Measurements from ENCODE around the gene SYNGR3. TPM values are rescaled to one million over a fixed set of nuclear protein-coding genes. Genes with fewer than 3 reads are reported as not detected.

The SYNGR3 gene
- total RNA-seq, 1 donor from 2014 or later: 11.3 TPM

DNA sequence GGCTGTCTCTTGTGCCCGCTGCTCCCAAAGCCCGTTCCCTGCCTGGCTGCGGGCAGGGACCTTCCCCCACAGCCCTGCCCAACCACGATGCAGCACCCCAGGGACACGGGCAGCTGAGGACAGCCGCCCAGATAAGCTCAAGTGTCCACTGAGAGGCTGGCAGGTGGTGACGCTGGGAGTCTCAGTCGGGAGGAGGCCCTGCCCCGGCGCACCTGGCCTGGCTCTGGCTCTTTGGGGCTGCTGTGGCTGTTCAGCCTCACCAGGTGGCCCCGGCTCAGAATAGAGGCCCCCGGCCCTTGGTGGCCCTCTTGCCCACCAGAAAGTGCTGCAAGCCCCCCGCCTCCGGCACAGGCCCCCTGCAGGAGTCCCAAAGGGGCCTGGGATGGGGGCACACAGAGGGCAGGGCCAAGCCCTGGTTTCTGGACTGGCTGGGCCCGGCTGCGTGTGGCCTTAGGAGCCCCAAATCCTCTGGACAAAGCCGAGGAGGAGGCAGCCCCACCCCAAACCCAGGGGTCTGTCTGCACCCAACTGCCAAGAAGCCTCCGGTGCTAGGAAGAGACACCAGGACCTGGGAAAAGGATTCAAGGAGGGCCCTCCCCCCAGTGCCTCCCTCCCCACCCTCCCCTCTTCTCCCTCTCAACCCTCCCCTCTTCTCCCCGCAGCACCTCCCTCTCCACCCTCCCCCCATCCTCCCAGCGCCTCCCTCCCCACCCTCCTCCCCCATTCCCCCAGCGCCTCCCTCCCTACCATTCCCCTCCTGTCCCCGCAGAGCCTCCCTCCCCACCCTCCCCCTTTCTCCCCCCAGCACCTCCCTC, 52.6 kb downstream of the SYNGR3 start:
- intact Hi-C loops (cut with micrococcal nuclease): no loop called here
- DNase-seq (no peak), ATAC-seq (ENCODE audit: low read depth) (no peak)
- Mint-ChIP-seq H3K36me3 (ENCODE audit: low read depth) (no peaks in the 10 kb centered on the region), H3K4me3 (no peak overlapping the region), H3K9me3 (no peaks in the 10 kb centered on the region), H3K27me3 (peaks cover 2% of the 10 kb centered on the region), H3K27ac (no peak overlapping the region), H3K4me1 (peaks cover 12% of the 10 kb centered on the region)
- TF ChIP-seq, protein P1, sequence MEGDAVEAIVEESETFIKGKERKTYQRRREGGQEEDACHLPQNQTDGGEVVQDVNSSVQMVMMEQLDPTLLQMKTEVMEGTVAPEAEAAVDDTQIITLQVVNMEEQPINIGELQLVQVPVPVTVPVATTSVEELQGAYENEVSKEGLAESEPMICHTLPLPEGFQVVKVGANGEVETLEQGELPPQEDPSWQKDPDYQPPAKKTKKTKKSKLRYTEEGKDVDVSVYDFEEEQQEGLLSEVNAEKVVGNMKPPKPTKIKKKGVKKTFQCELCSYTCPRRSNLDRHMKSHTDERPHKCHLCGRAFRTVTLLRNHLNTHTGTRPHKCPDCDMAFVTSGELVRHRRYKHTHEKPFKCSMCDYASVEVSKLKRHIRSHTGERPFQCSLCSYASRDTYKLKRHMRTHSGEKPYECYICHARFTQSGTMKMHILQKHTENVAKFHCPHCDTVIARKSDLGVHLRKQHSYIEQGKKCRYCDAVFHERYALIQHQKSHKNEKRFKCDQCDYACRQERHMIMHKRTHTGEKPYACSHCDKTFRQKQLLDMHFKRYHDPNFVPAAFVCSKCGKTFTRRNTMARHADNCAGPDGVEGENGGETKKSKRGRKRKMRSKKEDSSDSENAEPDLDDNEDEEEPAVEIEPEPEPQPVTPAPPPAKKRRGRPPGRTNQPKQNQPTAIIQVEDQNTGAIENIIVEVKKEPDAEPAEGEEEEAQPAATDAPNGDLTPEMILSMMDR (IDR thresholded peaks at IDR 0.05): no peak
- ChIA-PET CTCF (no interaction called here), POLR2A (no interaction called here)

DNA sequence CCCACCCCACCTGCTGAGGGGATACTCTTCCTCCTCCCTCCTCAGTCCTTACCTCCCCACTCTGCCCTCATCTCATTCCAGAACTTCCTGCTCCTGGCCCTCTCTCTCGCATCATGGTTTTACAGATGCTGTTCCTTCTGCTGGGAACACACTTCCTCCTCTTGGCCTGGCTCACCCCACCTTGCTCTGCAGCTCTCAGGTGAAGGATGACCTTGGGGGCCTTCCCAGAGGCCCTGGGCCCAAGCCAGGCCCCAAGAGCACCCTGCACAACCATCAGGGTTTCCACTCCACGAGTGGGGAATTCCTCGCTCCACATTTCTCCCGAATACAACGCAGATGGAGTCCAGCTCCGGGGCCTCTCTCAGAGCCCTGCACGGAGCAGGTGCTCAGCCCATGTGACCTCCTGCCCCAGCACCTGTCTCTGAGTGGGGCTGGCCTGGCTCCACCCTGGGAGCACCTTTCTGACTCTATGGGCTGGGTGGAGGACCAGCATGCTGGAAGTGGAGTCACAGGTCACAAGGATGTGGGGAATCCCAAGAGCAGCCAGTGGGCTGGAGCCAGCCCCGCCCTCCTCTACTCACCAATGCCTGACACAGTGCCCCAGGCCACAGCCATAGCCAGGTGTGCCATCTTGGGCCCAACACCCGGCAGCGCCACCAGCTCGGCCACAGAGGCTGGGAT, 53.4 kb downstream of the SYNGR3 start:
- peaks cover 14% of the 10 kb centered on the region for H3K4me1 Mint-ChIP-seq
- ChIA-PET CTCF (no interaction called here), POLR2A (no interaction called here)
- no peak overlapping the region for H3K27ac Mint-ChIP-seq
- TF ChIP-seq, protein P1 (IDR thresholded peaks at IDR 0.05): no peak
- H3K27me3 Mint-ChIP-seq: peaks cover 2% of the 10 kb centered on the region
- H3K36me3 Mint-ChIP-seq (ENCODE audit: low read depth): no peaks in the 10 kb centered on the region
- ATAC-seq (ENCODE audit: low read depth) (no peak), DNase-seq (no peak)
- H3K9me3 Mint-ChIP-seq: no peaks in the 10 kb centered on the region
- no peak overlapping the region for H3K4me3 Mint-ChIP-seq
- intact Hi-C loops (cut with micrococcal nuclease): no loop called here

Other genes with a start within 250 kb of the SYNGR3 start
- gene NME3, start 218.4 kb upstream of the SYNGR3 start, total RNA-seq: 54.1 and 57.8 TPM in 2 replicates
- 37.1 and 49.9 TPM in 2 replicates for gene EME2, start 217.2 kb upstream of the SYNGR3 start, total RNA-seq
- 60.9 and 65.1 TPM in 2 replicates for gene MRPS34, start 216.8 kb upstream of the SYNGR3 start, total RNA-seq
- 36.4 and 40.3 TPM in 2 replicates for gene SPSB3, start 207.4 kb upstream of the SYNGR3 start, total RNA-seq
- gene NUBP2, start 207.0 kb upstream of the SYNGR3 start, total RNA-seq: 53.7 and 54.2 TPM in 2 replicates
- not detected in 2 replicates for gene IGFALS, start 196.3 kb upstream of the SYNGR3 start, total RNA-seq
- 19.0 and 19.5 TPM in 2 replicates for gene HAGH, start 163.1 kb upstream of the SYNGR3 start, total RNA-seq
- 10.2 and 10.4 TPM in 2 replicates for gene FAHD1, start 162.8 kb upstream of the SYNGR3 start, total RNA-seq
- not detected in 2 replicates for gene MEIOB, start 117.8 kb upstream of the SYNGR3 start, total RNA-seq
- gene HS3ST6, start 71.6 kb upstream of the SYNGR3 start, total RNA-seq: not detected in 2 replicates
- 14.7 and 16.6 TPM in 2 replicates for gene MSRB1, start 46.8 kb upstream of the SYNGR3 start, total RNA-seq
- not detected in 2 replicates for gene RPL3L, start 35.3 kb upstream of the SYNGR3 start, total RNA-seq
- gene NDUFB10, start 30.4 kb upstream of the SYNGR3 start, total RNA-seq: 77.4 and 92.5 TPM in 2 replicates
- 5,116 and 5,913 TPM in 2 replicates for gene RPS2, start 25.1 kb upstream of the SYNGR3 start, total RNA-seq
- gene RNF151, start 23.1 kb upstream of the SYNGR3 start, total RNA-seq: not detected in 2 replicates
- 41.8 and 44.2 TPM in 2 replicates for gene TBL3, start 17.9 kb upstream of the SYNGR3 start, total RNA-seq
- 0.37 and 0.73 TPM in 2 replicates for gene NOXO1, start 8.5 kb upstream of the SYNGR3 start, total RNA-seq
- gene GFER, start 5.8 kb upstream of the SYNGR3 start, total RNA-seq: 31.6 and 39.4 TPM in 2 replicates
- gene ZNF598, start 19.9 kb downstream of the SYNGR3 start, total RNA-seq: 56.4 and 59.3 TPM in 2 replicates
- gene NPW, start 29.8 kb downstream of the SYNGR3 start, total RNA-seq: 1.5 and 1.7 TPM in 2 replicates
- 0.56 and 0.93 TPM in 2 replicates for gene NHERF2, start 36.9 kb downstream of the SYNGR3 start, total RNA-seq
- gene NTHL1, start 57.9 kb downstream of the SYNGR3 start, total RNA-seq: 10.5 and 11.5 TPM in 2 replicates
- gene TSC2, start 58.0 kb downstream of the SYNGR3 start, total RNA-seq: 130 and 139 TPM in 2 replicates
- 58.6 and 84.2 TPM in 2 replicates for gene PKD1, start 145.9 kb downstream of the SYNGR3 start, total RNA-seq
- 0.61 TPM in 1 of 2 replicates, not detected in the other for gene RAB26, start 158.7 kb downstream of the SYNGR3 start, total RNA-seq
- gene TRAF7, start 165.8 kb downstream of the SYNGR3 start, total RNA-seq: 72.7 and 78.1 TPM in 2 replicates
- gene CASKIN1, start 206.6 kb downstream of the SYNGR3 start, total RNA-seq: not detected in 2 replicates
- gene MLST8, start 215.5 kb downstream of the SYNGR3 start, total RNA-seq: 35.7 and 38.7 TPM in 2 replicates
- 4.9 and 5.1 TPM in 2 replicates for gene BRICD5, start 220.9 kb downstream of the SYNGR3 start, total RNA-seq
- gene PGP, start 224.9 kb downstream of the SYNGR3 start, total RNA-seq: 9.9 and 10.4 TPM in 2 replicates
- 29.9 and 31.3 TPM in 2 replicates for gene E4F1, start 233.6 kb downstream of the SYNGR3 start, total RNA-seq
- 1.2 and 1.3 TPM in 2 replicates for gene DNASE1L2, start 246.5 kb downstream of the SYNGR3 start, total RNA-seq

All from activated B cell treated with CpG ODN at 0.5 μM for 24 hours (primary cell).